ENCODE results near the gene MICOS13.
"Not testable (repeated sequence)": the region's sequence is repeated elsewhere in the genome, so short reads cannot be mapped to it uniquely, and the experiment has no call there.

The MICOS13 gene

GRCh38 chr19:5694167-5694955 is 14.0 kb upstream of the MICOS13 start:
- H3K9me3 ChIP-seq = no peaks in the 10 kb centered on the region
- no peaks in the 10 kb centered on the region for H3K27me3 ChIP-seq
- H3K27ac ChIP-seq = no peak overlapping the region
- H3K36me3 ChIP-seq = peaks cover 75% of the 10 kb centered on the region
- peaks cover 92% of the 10 kb centered on the region for H4K20me1 ChIP-seq
- no peak for TF ChIP-seq Cebpa-rat (IDR thresholded peaks at IDR 0.05)
- no peak overlapping the region for H3K4me3 ChIP-seq
- no peak overlapping the region for H3K4me2 ChIP-seq
- H3K4me1 ChIP-seq = peaks cover 31% of the 10 kb centered on the region
- no peak overlapping the region for H3K9ac ChIP-seq

- no peak overlapping the region for H3K4me3 ChIP-seq
- no peaks in the 10 kb centered on the region for H3K9me3 ChIP-seq
- peaks cover 22% of the 10 kb centered on the region for H3K4me1 ChIP-seq
- H3K9ac ChIP-seq = peak overlapping the region; percentile 98; the same call in 1 of the 2 replicates
- peaks cover 83% of the 10 kb centered on the region for H4K20me1 ChIP-seq
- H3K4me2 ChIP-seq = no peak overlapping the region
- H3K27me3 ChIP-seq = no peaks in the 10 kb centered on the region
- TF ChIP-seq Cebpa-rat (IDR thresholded peaks at IDR 0.05) = no peak
- H3K27ac ChIP-seq = no peak overlapping the region
- peaks cover 66% of the 10 kb centered on the region for H3K36me3 ChIP-seq
These were observed 13.2 kb upstream of the MICOS13 start for GRCh38 chr19:5693195-5694166.

DNA sequence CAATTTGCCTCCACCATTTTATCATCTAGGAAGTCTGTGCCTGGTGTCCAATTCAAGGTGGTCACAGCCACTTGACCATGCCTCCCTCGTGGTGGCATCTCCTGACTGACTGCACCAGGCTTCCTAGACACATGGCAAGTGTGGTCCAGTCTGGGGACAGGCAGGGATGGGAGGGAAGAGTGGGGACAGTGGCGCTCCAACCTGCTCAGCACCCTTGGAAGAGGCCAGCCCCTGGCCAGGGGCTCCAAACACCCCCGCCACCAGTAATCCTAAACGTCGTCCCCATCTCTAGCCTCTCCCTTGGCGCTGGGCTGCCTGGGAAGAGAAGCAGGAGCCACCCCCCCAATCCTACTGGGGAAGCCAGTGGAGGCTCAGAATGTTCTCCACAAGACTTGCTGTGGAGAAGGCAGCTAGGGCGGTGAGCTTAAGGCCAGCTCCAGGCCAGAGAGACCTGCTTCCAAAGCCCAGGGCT is 12.4 kb upstream of the MICOS13 start:
- H3K4me2 ChIP-seq = peak overlapping the region; percentile 89
- H3K27ac ChIP-seq = no peak overlapping the region
- peaks cover 76% of the 10 kb centered on the region for H4K20me1 ChIP-seq
- TF ChIP-seq Cebpa-rat (IDR thresholded peaks at IDR 0.05) = no peak
- peak overlapping the region; percentile 98; the same call in 1 of the 2 replicates for H3K9ac ChIP-seq
- no peaks in the 10 kb centered on the region for H3K27me3 ChIP-seq
- peaks cover 17% of the 10 kb centered on the region for H3K4me1 ChIP-seq
- H3K36me3 ChIP-seq = peaks cover 60% of the 10 kb centered on the region
- H3K9me3 ChIP-seq = no peaks in the 10 kb centered on the region
- H3K4me3 ChIP-seq = no peak overlapping the region

DNA sequence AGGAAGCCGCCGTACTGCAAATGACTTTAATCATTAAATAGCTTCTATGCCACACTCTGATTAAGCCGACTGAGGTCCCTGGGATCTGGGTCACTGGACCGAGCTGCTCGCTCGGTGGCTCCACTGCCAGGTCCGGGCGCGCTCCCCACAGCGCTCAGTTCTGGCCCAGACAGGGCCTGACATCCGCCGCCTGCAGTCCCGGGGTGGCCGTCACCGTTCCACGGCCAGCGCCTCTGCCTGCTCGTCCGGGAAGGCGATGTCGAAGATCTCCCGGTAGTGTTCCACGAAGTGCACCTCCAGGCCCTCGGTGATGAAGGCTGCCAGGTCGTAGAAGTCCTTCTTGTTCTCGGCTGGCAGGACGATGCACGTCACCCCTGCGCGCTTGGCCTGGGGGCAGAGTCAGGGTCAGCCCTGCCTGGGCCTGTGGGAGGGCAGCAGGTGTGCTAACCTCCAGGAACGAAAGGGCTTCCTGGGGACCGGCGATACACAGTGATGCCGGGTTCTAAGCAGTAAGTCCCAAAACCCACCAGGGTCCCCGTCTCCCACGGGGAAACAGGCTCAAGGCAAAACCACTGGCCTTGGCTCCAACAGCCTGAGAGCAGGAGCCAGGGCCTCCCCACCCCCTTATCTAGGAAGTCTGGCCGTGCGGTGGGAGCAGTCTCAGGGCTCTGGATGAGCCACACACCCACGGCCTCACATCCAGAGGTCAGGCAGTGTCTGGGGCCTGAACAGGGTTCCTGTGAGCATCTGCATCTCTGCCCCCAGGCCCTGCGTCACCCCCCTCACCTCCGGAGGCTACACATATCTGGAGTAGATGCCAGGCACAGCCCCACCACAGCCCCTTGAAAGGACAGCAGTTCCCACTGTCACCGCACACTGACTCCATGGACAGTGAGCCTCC is 11.8 kb upstream of the MICOS13 start:
- Histone ChIP-seq H3K4me2 (peak overlapping the region; percentile 89), H3K27me3 (no peaks in the 10 kb centered on the region), H3K9ac (peak overlapping the region; percentile 98), H3K4me1 (peaks cover 23% of the 10 kb centered on the region), H4K20me1 (peaks cover 69% of the 10 kb centered on the region), H3K27ac (no peak overlapping the region), H3K36me3 (peaks cover 58% of the 10 kb centered on the region), H3K9me3 (no peaks in the 10 kb centered on the region), H3K4me3 (peak overlapping the region; percentile 97)
- TF ChIP-seq Cebpa-rat (IDR thresholded peaks at IDR 0.05) = no peak

- Histone ChIP-seq H3K9me3 (no peaks in the 10 kb centered on the region), H3K9ac (peak overlapping the region; percentile 98), H3K4me3 (peak overlapping the region; percentile 97), H3K27ac (peak overlapping the region; percentile 98), H3K27me3 (no peaks in the 10 kb centered on the region), H4K20me1 (peaks cover 60% of the 10 kb centered on the region), H3K4me1 (peaks cover 25% of the 10 kb centered on the region), H3K36me3 (peaks cover 49% of the 10 kb centered on the region), H3K4me2 (peak overlapping the region; percentile 89)
- TF ChIP-seq Cebpa-rat (IDR thresholded peaks at IDR 0.05) = no peak
These were observed 10.9 kb upstream of the MICOS13 start for GRCh38 chr19:5690955-5691821.

GRCh38 chr19:5690125-5690954 is 10.0 kb upstream of the MICOS13 start, which contains the start of gene RPL36:
Gene RPL36, plus strand, starts transcription at chr19:5690295. Its CDS starts 213 bp downstream, at chr19:5690508.
- no peak for TF ChIP-seq Cebpa-rat (IDR thresholded peaks at IDR 0.05)
- peak within 1 kb of the TSS; percentile 98 for H3K27ac ChIP-seq
- peak within 1 kb of the TSS; percentile 89 for H3K4me2 ChIP-seq
- H3K4me1 ChIP-seq = peaks cover 33% of the 10 kb centered on the region
- peaks cover 41% of the 10 kb centered on the region for H3K36me3 ChIP-seq
- H4K20me1 ChIP-seq = peaks cover 52% of the 10 kb centered on the region
- no peaks in the 10 kb centered on the region for H3K9me3 ChIP-seq
- peak within 1 kb of the TSS; percentile 98 for H3K9ac ChIP-seq
- no peaks in the 10 kb centered on the region for H3K27me3 ChIP-seq
- H3K4me3 ChIP-seq = peak within 1 kb of the TSS; percentile 97

DNA sequence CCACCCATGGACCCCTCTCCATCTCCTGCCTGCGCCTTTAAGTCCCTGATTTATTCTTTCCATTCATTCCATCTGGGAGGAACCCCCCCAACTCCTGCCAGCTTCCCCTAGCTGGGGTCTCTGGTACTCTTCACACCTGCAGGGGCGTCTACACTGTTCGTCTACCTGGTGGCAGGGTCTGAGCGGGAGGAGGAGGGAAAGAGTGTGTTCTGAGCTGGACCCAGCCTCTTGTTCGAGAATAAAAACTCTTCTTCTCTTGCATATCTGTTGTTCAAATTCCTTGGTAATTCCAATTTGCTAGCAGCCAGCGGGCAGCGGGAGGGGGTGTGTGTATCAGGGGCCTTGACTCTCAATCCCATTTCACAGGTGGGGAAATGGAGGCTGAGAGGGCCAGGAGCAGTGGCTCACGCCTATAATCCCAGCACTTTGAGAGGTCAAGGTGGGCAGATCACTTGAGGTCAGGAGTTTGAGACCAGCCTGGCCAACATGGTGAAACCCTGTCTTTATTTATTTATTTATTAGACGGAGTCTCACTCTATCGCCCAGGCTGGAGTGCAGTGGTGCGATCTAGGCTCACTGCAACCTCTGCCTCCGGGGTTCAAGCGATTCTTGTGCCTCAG is 8.1 kb upstream of the MICOS13 start:
- H3K4me2 ChIP-seq, H3K27me3 ChIP-seq, H3K27ac ChIP-seq, H3K9me3 ChIP-seq, H3K9ac ChIP-seq, H3K4me3 ChIP-seq: not testable (repeated sequence)
- Histone ChIP-seq H4K20me1 (peaks cover 32% of the 10 kb centered on the region), H3K36me3 (peaks cover 21% of the 10 kb centered on the region), H3K4me1 (peaks cover 33% of the 10 kb centered on the region)

Measured in BLaER1 (cell line).